Activated naive CD8-positive, alpha-beta T cell treated with anti-CD3 and anti-CD28 coated beads, Interleukin-2, amount 50 U/mL, for 24 hours (primary cell): ENCODE measurements around the gene LY6G5C.

Experiments used
- ATAC-seq: fragments of 150-1000 bp; cut with Tn5 transposase; one replicate; pipeline ENCODE4 v1.10.0; 2021
- DNase-seq: peaks from one replicate; pipeline ENCODE4 v3.0.0; 2021
- H3K27ac Mint-ChIP-seq: one replicate; pipeline ENCODE4 v1.8.0; 2021; ENCODE audit warnings: mild to moderate bottlenecking, mixed read lengths
- H3K27me3 Mint-ChIP-seq: one replicate; pipeline ENCODE4 v1.8.0; 2021; ENCODE audit warnings: mixed read lengths
- H3K36me3 Mint-ChIP-seq: one replicate; pipeline ENCODE4 v1.8.0; 2021; ENCODE audit warnings: low read depth, mixed read lengths
- H3K4me1 Mint-ChIP-seq: one replicate; pipeline ENCODE4 v1.8.0; 2021; ENCODE audit warnings: mixed read lengths
- H3K4me3 Mint-ChIP-seq: one replicate; pipeline ENCODE4 v1.8.0; 2021; ENCODE audit warnings: mild to moderate bottlenecking, moderate library complexity, mixed read lengths
- H3K9me3 Mint-ChIP-seq: one replicate; pipeline ENCODE4 v1.8.0; 2021; ENCODE audit warnings: mixed read lengths

LY6G5C gene

GRCh38 chr6:31636698-31637596, 43.9 kb downstream of the LY6G5C start:
- DNase-seq, result no peak
- H3K4me1 Mint-ChIP-seq, result peaks cover 18% of the 10 kb centered on the region
- ATAC-seq, result no peak
- no peak overlapping the region for H3K4me3 Mint-ChIP-seq
- no peaks in the 10 kb centered on the region for H3K9me3 Mint-ChIP-seq
- H3K27me3 Mint-ChIP-seq, result no peaks in the 10 kb centered on the region
- no peak overlapping the region for H3K27ac Mint-ChIP-seq
- peaks cover 53% of the 10 kb centered on the region for H3K36me3 Mint-ChIP-seq

- H3K27me3 Mint-ChIP-seq, result no peaks in the 10 kb centered on the region
- no peak overlapping the region for H3K27ac Mint-ChIP-seq
- H3K36me3 Mint-ChIP-seq, result peaks cover 57% of the 10 kb centered on the region
- H3K4me3 Mint-ChIP-seq, result no peak overlapping the region
- peaks cover 15% of the 10 kb centered on the region for H3K4me1 Mint-ChIP-seq
- H3K9me3 Mint-ChIP-seq, result no peaks in the 10 kb centered on the region
- DNase-seq (no peak), ATAC-seq (no peak)
These were observed 45.8 kb downstream of the LY6G5C start for GRCh38 chr6:31634969-31635575.

- Mint-ChIP-seq H3K4me1 (peaks cover 7% of the 10 kb centered on the region), H3K36me3 (peaks cover 55% of the 10 kb centered on the region), H3K27ac (peak overlapping the region; percentile 24), H3K4me3 (no peak overlapping the region), H3K9me3 (no peaks in the 10 kb centered on the region), H3K27me3 (no peaks in the 10 kb centered on the region)
- DNase-seq (no peak), ATAC-seq (no peak)
These were observed 46.7 kb downstream of the LY6G5C start for GRCh38 chr6:31634131-31634530.

- peaks cover 2% of the 10 kb centered on the region for H3K4me1 Mint-ChIP-seq
- peak overlapping the region; percentile 31 for H3K27ac Mint-ChIP-seq
- peaks cover 58% of the 10 kb centered on the region for H3K36me3 Mint-ChIP-seq
- H3K27me3 Mint-ChIP-seq, result no peaks in the 10 kb centered on the region
- ATAC-seq (no peak), DNase-seq (no peak)
- no peak overlapping the region for H3K4me3 Mint-ChIP-seq
- no peaks in the 10 kb centered on the region for H3K9me3 Mint-ChIP-seq
These were observed 47.4 kb downstream of the LY6G5C start for GRCh38 chr6:31633447-31633846.

GRCh38 chr6:31632279-31632946, 48.5 kb downstream of the LY6G5C start:
- Mint-ChIP-seq H3K4me3 (no peak overlapping the region), H3K4me1 (peaks cover 2% of the 10 kb centered on the region)

GRCh38 chr6:31631681-31632278, 49.1 kb downstream of the LY6G5C start:
- Mint-ChIP-seq H3K4me3 (no peak overlapping the region), H3K36me3 (peaks cover 63% of the 10 kb centered on the region), H3K27ac (no peak overlapping the region), H3K9me3 (no peaks in the 10 kb centered on the region), H3K4me1 (peaks cover 2% of the 10 kb centered on the region), H3K27me3 (no peaks in the 10 kb centered on the region)
- no peak for DNase-seq
- no peak for ATAC-seq

More at GRCh38 chr6:31632279-31632946, 48.5 kb downstream of the LY6G5C start:
- ATAC-seq (no peak), DNase-seq (no peak)
- Mint-ChIP-seq H3K27ac (no peak overlapping the region), H3K36me3 (peaks cover 63% of the 10 kb centered on the region), H3K27me3 (no peaks in the 10 kb centered on the region), H3K9me3 (no peaks in the 10 kb centered on the region)

GRCh38 chr6:31631209-31631608, 49.7 kb downstream of the LY6G5C start:
- Mint-ChIP-seq H3K27ac (no peak overlapping the region), H3K4me3 (no peak overlapping the region), H3K27me3 (no peaks in the 10 kb centered on the region), H3K36me3 (peaks cover 63% of the 10 kb centered on the region), H3K9me3 (no peaks in the 10 kb centered on the region), H3K4me1 (peaks cover 3% of the 10 kb centered on the region)
- no peak for ATAC-seq
- DNase-seq, result no peak

- no peak overlapping the region for H3K4me3 Mint-ChIP-seq
- H3K27me3 Mint-ChIP-seq, result no peaks in the 10 kb centered on the region
- ATAC-seq (no peak), DNase-seq (no peak)
- peaks cover 68% of the 10 kb centered on the region for H3K36me3 Mint-ChIP-seq
- H3K27ac Mint-ChIP-seq, result no peak overlapping the region
- H3K4me1 Mint-ChIP-seq, result peaks cover 3% of the 10 kb centered on the region
- no peaks in the 10 kb centered on the region for H3K9me3 Mint-ChIP-seq
These were observed 50.5 kb downstream of the LY6G5C start for GRCh38 chr6:31630177-31630934.

GRCh38 chr6:31629014-31629413, 51.9 kb downstream of the LY6G5C start:
- DNase-seq, result no peak
- Mint-ChIP-seq H3K27ac (peak overlapping the region; percentile 59), H3K36me3 (peaks cover 68% of the 10 kb centered on the region)

GRCh38 chr6:31627690-31628287, 53.1 kb downstream of the LY6G5C start:
- no peak for DNase-seq
- H3K4me3 Mint-ChIP-seq, result no peak overlapping the region
- no peaks in the 10 kb centered on the region for H3K9me3 Mint-ChIP-seq
- H3K36me3 Mint-ChIP-seq, result peaks cover 73% of the 10 kb centered on the region
- ATAC-seq, result no peak
- H3K27me3 Mint-ChIP-seq, result no peaks in the 10 kb centered on the region
- H3K27ac Mint-ChIP-seq, result no peak overlapping the region
- peaks cover 11% of the 10 kb centered on the region for H3K4me1 Mint-ChIP-seq

More at GRCh38 chr6:31629014-31629413, 51.9 kb downstream of the LY6G5C start:
- H3K4me3 Mint-ChIP-seq, result no peak overlapping the region
- no peaks in the 10 kb centered on the region for H3K9me3 Mint-ChIP-seq
- no peaks in the 10 kb centered on the region for H3K27me3 Mint-ChIP-seq
- no peak for ATAC-seq
- H3K4me1 Mint-ChIP-seq, result peaks cover 3% of the 10 kb centered on the region

- no peaks in the 10 kb centered on the region for H3K9me3 Mint-ChIP-seq
- H3K4me3 Mint-ChIP-seq, result no peak overlapping the region
- ATAC-seq (no peak), DNase-seq (no peak)
- no peaks in the 10 kb centered on the region for H3K27me3 Mint-ChIP-seq
- no peak overlapping the region for H3K27ac Mint-ChIP-seq
- peaks cover 19% of the 10 kb centered on the region for H3K4me1 Mint-ChIP-seq
- H3K36me3 Mint-ChIP-seq, result peaks cover 79% of the 10 kb centered on the region
These were observed 53.9 kb downstream of the LY6G5C start for GRCh38 chr6:31626952-31627351.
